ENCODE measurements around the gene RNF169. TPM values are rescaled to one million over a fixed set of nuclear protein-coding genes. Genes with fewer than 3 reads are reported as not detected.

RNF169 gene
- total RNA-seq, 1 donor from 2014 or later = 21.3 TPM

DNA sequence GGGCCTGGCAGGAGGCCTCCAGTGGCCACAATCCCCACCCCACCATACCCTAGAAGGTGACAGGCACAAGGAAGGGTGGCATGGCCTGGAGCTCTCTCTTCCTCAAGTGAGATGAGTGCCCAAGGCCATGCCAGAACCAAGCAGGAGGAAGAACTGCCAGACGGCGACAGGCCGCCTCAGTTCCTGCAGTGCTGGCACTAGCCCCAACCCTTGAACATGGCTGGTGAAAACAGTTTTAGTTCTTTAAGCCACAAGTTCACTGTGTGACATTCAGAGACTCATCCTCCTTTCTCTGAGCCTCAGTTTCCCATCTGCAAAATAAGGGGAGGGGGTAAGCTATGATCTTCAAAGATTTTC lies 27.2 kb upstream of the RNF169 start:
- no peak overlapping the region for H3K4me3 ChIP-seq
- no peak overlapping the region for H3K27ac ChIP-seq
- H3K36me3 ChIP-seq = no peaks in the 10 kb centered on the region
- ATAC-seq = no peak
- TF ChIP-seq, protein P1, sequence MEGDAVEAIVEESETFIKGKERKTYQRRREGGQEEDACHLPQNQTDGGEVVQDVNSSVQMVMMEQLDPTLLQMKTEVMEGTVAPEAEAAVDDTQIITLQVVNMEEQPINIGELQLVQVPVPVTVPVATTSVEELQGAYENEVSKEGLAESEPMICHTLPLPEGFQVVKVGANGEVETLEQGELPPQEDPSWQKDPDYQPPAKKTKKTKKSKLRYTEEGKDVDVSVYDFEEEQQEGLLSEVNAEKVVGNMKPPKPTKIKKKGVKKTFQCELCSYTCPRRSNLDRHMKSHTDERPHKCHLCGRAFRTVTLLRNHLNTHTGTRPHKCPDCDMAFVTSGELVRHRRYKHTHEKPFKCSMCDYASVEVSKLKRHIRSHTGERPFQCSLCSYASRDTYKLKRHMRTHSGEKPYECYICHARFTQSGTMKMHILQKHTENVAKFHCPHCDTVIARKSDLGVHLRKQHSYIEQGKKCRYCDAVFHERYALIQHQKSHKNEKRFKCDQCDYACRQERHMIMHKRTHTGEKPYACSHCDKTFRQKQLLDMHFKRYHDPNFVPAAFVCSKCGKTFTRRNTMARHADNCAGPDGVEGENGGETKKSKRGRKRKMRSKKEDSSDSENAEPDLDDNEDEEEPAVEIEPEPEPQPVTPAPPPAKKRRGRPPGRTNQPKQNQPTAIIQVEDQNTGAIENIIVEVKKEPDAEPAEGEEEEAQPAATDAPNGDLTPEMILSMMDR (IDR thresholded peaks at IDR 0.05) = no peak
- no peak for DNase-seq
- peaks cover 18% of the 10 kb centered on the region for H3K4me1 ChIP-seq
- no peaks in the 10 kb centered on the region for H3K9me3 ChIP-seq
- intact Hi-C loops (cut with DNase I) = no loop called here
- peaks cover 4% of the 10 kb centered on the region for H3K27me3 ChIP-seq

DNA sequence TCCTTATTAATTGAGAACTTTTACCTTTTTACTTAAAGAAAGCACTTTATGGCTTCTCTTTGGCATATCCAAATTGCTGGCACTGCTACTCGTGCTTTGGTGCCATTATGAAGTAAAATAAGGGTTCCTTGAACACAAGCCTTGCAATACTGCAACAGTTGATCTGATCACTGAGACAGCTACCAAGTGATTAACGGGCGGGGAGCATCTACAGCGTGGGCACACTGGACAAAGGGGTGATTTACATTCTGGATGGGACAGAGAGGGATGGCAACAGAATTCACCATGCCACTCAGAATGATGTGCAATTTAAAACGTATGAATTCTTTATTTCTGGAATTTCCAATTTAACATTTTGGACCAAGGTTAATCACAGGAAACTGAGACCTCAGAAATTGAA lies 25.1 kb upstream of the RNF169 start:
- no peak overlapping the region for H3K27ac ChIP-seq
- H3K4me1 ChIP-seq = peaks cover 19% of the 10 kb centered on the region
- H3K36me3 ChIP-seq = no peaks in the 10 kb centered on the region
- DNase-seq (no peak), ATAC-seq (no peak)
- H3K9me3 ChIP-seq = no peaks in the 10 kb centered on the region
- intact Hi-C loops (cut with DNase I) = no loop called here
- peaks cover 4% of the 10 kb centered on the region for H3K27me3 ChIP-seq
- TF ChIP-seq, protein P1 (IDR thresholded peaks at IDR 0.05) = no peak
- H3K4me3 ChIP-seq = no peak overlapping the region

DNA sequence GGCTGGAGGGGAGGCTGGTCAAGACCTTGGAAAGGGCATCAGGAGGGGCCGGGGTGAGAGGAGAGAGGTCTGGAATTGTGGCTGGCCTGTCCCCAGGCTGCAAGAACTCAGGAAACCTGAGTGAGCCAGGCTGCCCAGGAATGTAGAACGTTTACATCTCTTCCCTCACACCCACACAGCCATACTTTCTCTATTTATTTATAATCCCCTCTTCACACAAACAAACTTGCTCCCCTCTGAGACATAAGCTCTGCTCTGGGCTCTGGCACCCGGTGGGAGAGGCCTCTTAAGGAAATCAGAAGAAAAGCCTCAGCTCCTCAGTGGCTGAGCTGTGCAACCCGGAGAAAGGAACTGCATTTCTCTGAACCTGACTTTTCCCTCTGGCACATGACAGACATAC lies 22.9 kb upstream of the RNF169 start:
- H3K9me3 ChIP-seq = no peaks in the 10 kb centered on the region
- DNase-seq = no peak
- peaks cover 8% of the 10 kb centered on the region for H3K4me1 ChIP-seq
- H3K27me3 ChIP-seq = peaks cover 10% of the 10 kb centered on the region
- intact Hi-C loops (cut with DNase I) = no loop called here
- H3K36me3 ChIP-seq = no peaks in the 10 kb centered on the region
- H3K27ac ChIP-seq = no peak overlapping the region
- H3K4me3 ChIP-seq = no peak overlapping the region
- TF ChIP-seq, protein P1 (IDR thresholded peaks at IDR 0.05) = no peak
- ATAC-seq = no peak

DNA sequence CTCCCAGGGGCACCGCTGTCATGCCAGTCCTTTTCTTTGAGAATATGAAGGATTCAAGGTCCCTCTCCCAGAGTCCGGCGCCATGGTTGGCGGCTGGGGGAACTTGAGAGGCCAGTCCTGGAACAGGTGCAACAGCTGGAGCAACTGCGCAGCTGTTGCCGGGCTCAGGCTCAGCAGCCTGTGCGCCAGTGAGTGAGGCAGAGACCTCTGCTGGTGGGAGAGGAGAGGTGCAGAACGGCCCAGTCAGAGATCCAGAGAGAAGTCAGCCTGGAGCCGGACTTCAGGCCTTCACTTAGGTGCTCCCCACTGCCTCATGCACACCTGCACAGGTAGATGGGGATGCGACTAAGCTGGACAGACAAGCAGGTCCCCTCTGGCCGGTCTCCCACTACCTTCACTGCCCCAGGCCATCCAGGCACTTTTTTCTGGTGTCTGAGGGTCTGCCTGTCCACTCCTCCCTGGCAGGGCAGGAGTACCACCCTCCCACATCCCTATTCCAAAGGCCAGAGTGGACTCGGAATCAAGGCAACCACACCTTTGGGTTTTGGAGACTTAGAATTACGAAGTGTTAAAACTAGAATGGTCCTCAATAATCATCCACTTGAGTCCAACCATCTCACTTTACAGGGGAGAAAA lies 22.0 kb upstream of the RNF169 start:
- intact Hi-C loops (cut with DNase I) = no loop called here

DNA sequence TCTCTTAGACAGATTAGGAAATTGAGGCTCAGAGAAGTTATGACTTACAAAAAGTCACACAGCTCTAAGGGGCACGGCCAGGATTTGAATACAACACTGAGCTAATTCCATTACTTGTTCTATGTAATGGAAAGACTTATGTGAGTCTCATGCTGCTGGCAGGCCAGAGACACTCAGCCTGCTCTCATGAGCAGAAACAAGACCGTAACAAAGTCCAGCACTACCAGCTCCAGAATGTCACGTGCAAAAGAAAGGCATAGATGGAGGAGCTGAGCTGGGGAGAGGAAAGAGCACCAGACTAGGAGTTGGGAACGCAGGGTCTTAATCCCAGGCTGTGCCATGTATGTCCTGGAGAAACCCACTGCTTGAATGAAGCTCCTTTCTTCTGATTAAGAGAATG lies 19.3 kb upstream of the RNF169 start:
- H3K4me3 ChIP-seq = no peak overlapping the region
- peaks cover 12% of the 10 kb centered on the region for H3K4me1 ChIP-seq
- H3K27me3 ChIP-seq = peaks cover 38% of the 10 kb centered on the region
- intact Hi-C loops (cut with DNase I) = no loop called here
- TF ChIP-seq, protein P1 (IDR thresholded peaks at IDR 0.05) = no peak
- ATAC-seq = no peak
- no peaks in the 10 kb centered on the region for H3K9me3 ChIP-seq
- no peak for DNase-seq
- no peak overlapping the region for H3K27ac ChIP-seq
- no peaks in the 10 kb centered on the region for H3K36me3 ChIP-seq

More for the DNA sequence above, 22.0 kb upstream of the RNF169 start:
- TF ChIP-seq, protein P1 (IDR thresholded peaks at IDR 0.05) = peak; percentile 93
- no peaks in the 10 kb centered on the region for H3K9me3 ChIP-seq
- ATAC-seq = peak; percentile 98
- H3K36me3 ChIP-seq = no peaks in the 10 kb centered on the region
- peak; percentile 82 for DNase-seq
- no peak overlapping the region for H3K27ac ChIP-seq
- peaks cover 16% of the 10 kb centered on the region for H3K27me3 ChIP-seq
- H3K4me3 ChIP-seq = no peak overlapping the region
- peaks cover 11% of the 10 kb centered on the region for H3K4me1 ChIP-seq
